Measurements from ENCODE around the gene ADPRHL1. TPM values are rescaled to one million over a fixed set of nuclear protein-coding genes. Genes with fewer than 3 reads are reported as not detected.

ADPRHL1 gene
- total and polyA plus RNA-seq, 2 donors (not counting 3 experiments of a cell fraction or from before 2014, with no cell fraction given), result 0.52 to 0.97 TPM

DNA sequence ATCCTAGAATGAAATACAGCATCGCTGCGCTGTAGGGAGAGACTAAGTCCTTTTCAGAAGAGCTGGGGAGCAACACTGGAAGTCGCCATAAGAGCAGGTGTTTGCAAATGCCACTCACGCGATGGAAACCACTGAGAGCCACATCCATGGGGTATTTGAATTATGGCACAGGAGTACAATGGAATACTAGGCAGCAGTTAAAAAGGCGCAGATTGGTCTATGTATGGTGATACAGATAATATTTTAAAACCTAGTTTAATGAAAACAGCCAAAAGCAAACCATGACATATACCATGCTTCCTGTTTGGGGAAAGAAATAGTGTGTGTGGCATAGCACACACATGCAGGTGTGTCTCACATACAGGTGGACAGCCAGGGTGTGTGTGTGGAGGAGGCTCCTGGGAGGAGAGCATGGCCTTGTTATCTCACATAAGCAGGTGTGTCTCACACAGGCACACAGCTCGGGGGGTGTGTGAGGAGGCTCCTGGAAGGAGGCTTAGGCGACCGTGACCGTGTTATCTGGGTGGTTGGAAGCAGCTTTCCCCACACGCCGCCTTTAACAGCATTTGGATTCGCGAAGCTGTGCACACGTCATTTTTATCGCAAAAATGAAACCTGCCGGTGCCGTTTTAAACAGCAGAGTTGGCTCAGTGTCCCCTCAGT lies 33.6 kb downstream of the ADPRHL1 start:
- TF ChIP-seq JUN (IDR thresholded peaks at IDR 0.05; ENCODE audit: borderline replicate concordance, insufficient read depth, insufficient read length, low read depth), result no peak
- TF ChIP-seq, protein P1, sequence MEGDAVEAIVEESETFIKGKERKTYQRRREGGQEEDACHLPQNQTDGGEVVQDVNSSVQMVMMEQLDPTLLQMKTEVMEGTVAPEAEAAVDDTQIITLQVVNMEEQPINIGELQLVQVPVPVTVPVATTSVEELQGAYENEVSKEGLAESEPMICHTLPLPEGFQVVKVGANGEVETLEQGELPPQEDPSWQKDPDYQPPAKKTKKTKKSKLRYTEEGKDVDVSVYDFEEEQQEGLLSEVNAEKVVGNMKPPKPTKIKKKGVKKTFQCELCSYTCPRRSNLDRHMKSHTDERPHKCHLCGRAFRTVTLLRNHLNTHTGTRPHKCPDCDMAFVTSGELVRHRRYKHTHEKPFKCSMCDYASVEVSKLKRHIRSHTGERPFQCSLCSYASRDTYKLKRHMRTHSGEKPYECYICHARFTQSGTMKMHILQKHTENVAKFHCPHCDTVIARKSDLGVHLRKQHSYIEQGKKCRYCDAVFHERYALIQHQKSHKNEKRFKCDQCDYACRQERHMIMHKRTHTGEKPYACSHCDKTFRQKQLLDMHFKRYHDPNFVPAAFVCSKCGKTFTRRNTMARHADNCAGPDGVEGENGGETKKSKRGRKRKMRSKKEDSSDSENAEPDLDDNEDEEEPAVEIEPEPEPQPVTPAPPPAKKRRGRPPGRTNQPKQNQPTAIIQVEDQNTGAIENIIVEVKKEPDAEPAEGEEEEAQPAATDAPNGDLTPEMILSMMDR (IDR thresholded peaks at IDR 0.05; ENCODE audit: extremely low read depth in 1 of 2, insufficient read depth in 1 of 2, low read depth in 1 of 2, low read length in 2 of 2), result no peak
- TF ChIP-seq EZH2 (IDR thresholded peaks at IDR 0.05; ENCODE audit: borderline replicate concordance, low read depth, low read length, severe bottlenecking), result no peak
- no peak for TF ChIP-seq MYC (IDR thresholded peaks at IDR 0.05; ENCODE audit: low read depth, low read length)
- no peak for TF ChIP-seq GATA2 (IDR thresholded peaks at IDR 0.05; ENCODE audit: insufficient read depth, insufficient read length, low read depth, low read length)
- TF ChIP-seq FOS (IDR thresholded peaks at IDR 0.05; ENCODE audit: borderline replicate concordance, insufficient read depth, low read length), result no peak
- TF ChIP-seq POLR2AphosphoS5 (IDR thresholded peaks at IDR 0.05; ENCODE audit: insufficient read depth, low read depth, low read length), result no peak
- TF ChIP-seq, protein P2, sequence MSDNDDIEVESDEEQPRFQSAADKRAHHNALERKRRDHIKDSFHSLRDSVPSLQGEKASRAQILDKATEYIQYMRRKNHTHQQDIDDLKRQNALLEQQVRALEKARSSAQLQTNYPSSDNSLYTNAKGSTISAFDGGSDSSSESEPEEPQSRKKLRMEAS (IDR thresholded peaks at IDR 0.05; ENCODE audit: insufficient read depth, insufficient read length), result no peak
- TF ChIP-seq POLR2A (IDR thresholded peaks at IDR 0.05; ENCODE audit: low read depth, low read length), result no peak
- H3K9me1 ChIP-seq (replicated peaks; ENCODE audit: control insufficient read depth, extremely low read depth, insufficient read depth, low read length), result no peaks in the 10 kb centered on the region
- DNase-seq (ENCODE audit: low read depth, low spot score) (no peak), FAIRE-seq (no peak)
- no peaks in the 10 kb centered on the region for H3K36me3 ChIP-seq (ENCODE audit: control insufficient read depth in 2 of 2, extremely low read depth in 1 of 2, insufficient read depth in 2 of 2, low read length in 2 of 2)
- no peak overlapping the region for H3K4me3 ChIP-seq (replicated peaks in 1 of 3; ENCODE audit: insufficient read depth in 1 of 3, low read depth in 1 of 3, low read length in 3 of 3)
- ChIA-PET CTCF (no interaction called here), POLR2A (no interaction called here)
- no peak overlapping the region for H2AFZ ChIP-seq (ENCODE audit: low read depth, low read length)
- intact Hi-C loops (cut with micrococcal nuclease), result no loop called here
- H3K27ac ChIP-seq (ENCODE audit: insufficient read depth, low read depth, low read length), result no peak overlapping the region
- dilution Hi-C loops (cut with MboI; ENCODE audit: extremely low pct_ligation_motif_present, low sequenced_read_pairs), result no loop called here
- no peaks in the 10 kb centered on the region for H3K79me2 ChIP-seq (ENCODE audit: control insufficient read depth, insufficient read depth, low read length)
- no peaks in the 10 kb centered on the region for H3K27me3 ChIP-seq (ENCODE audit: control insufficient read depth in 2 of 2, insufficient read depth in 2 of 2, low read length in 2 of 2)
- no peak overlapping the region for H3K4me2 ChIP-seq (ENCODE audit: insufficient read depth, low read length)
- H4K20me1 ChIP-seq (replicated peaks; ENCODE audit: control insufficient read depth, extremely low read depth, insufficient read depth, low read length), result no peaks in the 10 kb centered on the region
- no peaks in the 10 kb centered on the region for H3K9me3 ChIP-seq (replicated peaks; ENCODE audit: control insufficient read depth, insufficient read depth, low read length)
- H3K4me1 ChIP-seq (ENCODE audit: control insufficient read depth, extremely low read depth, insufficient read depth, low read length), result no peaks in the 10 kb centered on the region
- BruUV-seq (replicated peaks), result no TSS peak
- H3K9ac ChIP-seq (replicated peaks; ENCODE audit: extremely low read depth, insufficient read depth, low read length), result no peak overlapping the region

Measured in endothelial cell of umbilical vein (primary cell).